Muscle layer of colon (tissue), 2 donors: ENCODE data around the gene ABCC1.

Source experiments
- H3K27ac ChIP-seq: one replicate; pipeline ENCODE4 v1.7.0; 2013; ENCODE audit warnings: low read depth, mild to moderate bottlenecking, low read length, moderate library complexity
- H3K27me3 ChIP-seq, 2 donors: one replicate each; pipeline ENCODE4 v1.7.0; 2013; ENCODE audit warnings: low read length in 2 of 2, mild to moderate bottlenecking in 2 of 2; ENCODE audit not compliant: insufficient read depth in 2 of 2, control insufficient read depth in 1 of 2
- H3K36me3 ChIP-seq: one replicate; pipeline ENCODE4 v1.7.0; 2013; ENCODE audit warnings: mild to moderate bottlenecking, low read length; ENCODE audit not compliant: insufficient read depth
- H3K4me1 ChIP-seq: one replicate; pipeline ENCODE4 v1.7.0; 2013; ENCODE audit warnings: mild to moderate bottlenecking, low read length; ENCODE audit not compliant: insufficient read depth
- H3K4me3 ChIP-seq, 2 donors: one replicate each; pipeline ENCODE4 v1.7.0; 2013; ENCODE audit warnings: low read length in 2 of 2, low read depth in 1 of 2, mild to moderate bottlenecking in 1 of 2, moderate library complexity in 1 of 2
- H3K9ac ChIP-seq: one replicate; pipeline ENCODE4 v1.7.0; 2013; ENCODE audit warnings: low read length
- H3K9me3 ChIP-seq: one replicate; pipeline ENCODE4 v1.7.0; 2013; ENCODE audit warnings: mild to moderate bottlenecking, low read length
- donor health status: abdominal sarcoma.
- donor health status: Adenocarcinoma of cecum.

ABCC1 gene

DNA sequence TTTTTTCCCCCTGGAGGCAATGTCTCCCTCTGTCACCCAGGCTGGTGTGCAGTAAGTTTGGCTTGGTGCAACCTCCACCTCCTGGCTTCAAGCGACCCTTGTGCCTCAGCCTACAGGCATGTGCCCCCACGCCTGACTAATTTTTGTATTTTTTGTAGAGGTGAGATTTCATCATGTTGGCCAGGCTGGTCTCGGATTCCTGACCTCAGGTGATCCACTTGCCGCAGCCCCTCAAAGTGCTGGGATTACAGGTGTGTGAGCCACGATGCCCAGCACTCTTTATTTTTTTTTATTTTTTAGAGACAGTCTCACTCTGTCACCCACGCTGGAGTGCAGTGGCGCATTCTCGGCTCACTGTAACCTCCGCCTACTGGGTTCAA is 160.7 kb downstream of the ABCC1 start:
- Histone ChIP-seq H3K4me1 (peaks cover 12% of the 10 kb centered on the region), H3K27me3 (no peaks in the 10 kb centered on the region), H3K36me3 (peaks cover 56% of the 10 kb centered on the region), H3K4me3 (no peak overlapping the region), H3K9ac (no peak overlapping the region), H3K9me3 (no peaks in the 10 kb centered on the region), H3K27ac (no peak overlapping the region)

DNA sequence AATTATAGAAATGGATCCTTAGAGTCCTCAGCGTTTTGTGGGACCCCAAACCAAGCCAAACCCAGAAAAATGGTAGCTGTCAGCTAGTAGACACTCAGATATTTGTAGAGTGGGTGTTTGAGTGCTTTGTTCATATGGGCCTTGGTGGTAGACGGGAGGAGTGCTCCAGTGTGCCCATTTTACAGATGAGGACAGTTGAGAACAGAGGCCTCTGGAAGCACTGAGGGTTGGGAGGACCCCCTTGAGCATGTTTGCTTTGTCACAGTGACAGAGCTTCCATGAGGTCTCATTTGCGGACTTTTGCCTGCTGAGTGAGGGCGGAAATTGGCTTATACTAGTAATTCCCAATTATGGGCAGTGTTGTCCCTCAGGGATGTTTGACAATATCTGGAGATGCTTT is 162.2 kb downstream of the ABCC1 start:
- no peaks in the 10 kb centered on the region for H3K27me3 ChIP-seq
- H3K27ac ChIP-seq, result no peak overlapping the region
- no peak overlapping the region for H3K9ac ChIP-seq
- H3K4me3 ChIP-seq, result no peak overlapping the region
- no peaks in the 10 kb centered on the region for H3K9me3 ChIP-seq
- peaks cover 56% of the 10 kb centered on the region for H3K36me3 ChIP-seq
- peaks cover 12% of the 10 kb centered on the region for H3K4me1 ChIP-seq

DNA sequence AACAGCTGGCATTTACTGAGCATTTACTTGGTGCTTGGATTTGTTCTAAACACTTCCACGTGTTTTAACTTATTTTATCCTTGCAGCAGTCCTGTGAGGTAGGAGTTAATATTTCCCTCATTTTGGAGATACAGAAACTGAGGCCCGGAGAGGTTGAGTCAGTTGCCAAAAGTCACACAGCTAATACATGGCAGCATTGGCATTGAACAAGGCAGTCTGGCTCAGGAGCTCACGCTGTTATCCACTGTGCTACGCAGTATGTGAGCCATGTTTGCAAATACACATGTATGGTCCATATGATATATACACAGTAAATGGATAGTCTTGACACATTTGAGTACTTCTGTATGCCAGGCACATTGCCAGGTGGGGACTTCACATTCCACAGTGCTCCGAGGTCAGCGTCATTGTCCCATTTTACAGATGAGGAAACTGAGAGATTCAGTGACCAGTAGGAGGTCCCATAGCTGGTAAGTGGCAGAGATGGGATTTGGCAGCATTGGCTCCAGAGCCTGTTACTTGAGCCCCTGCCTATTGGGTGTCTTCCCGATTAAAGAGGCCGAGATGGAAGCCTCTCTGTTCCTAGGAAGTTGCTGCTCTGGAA is 163.1 kb downstream of the ABCC1 start:
- Histone ChIP-seq H3K9ac (no peak overlapping the region), H3K9me3 (no peaks in the 10 kb centered on the region), H3K4me3 (no peak overlapping the region), H3K27me3 (no peaks in the 10 kb centered on the region), H3K27ac (no peak overlapping the region), H3K4me1 (peaks cover 12% of the 10 kb centered on the region), H3K36me3 (peaks cover 63% of the 10 kb centered on the region)

DNA sequence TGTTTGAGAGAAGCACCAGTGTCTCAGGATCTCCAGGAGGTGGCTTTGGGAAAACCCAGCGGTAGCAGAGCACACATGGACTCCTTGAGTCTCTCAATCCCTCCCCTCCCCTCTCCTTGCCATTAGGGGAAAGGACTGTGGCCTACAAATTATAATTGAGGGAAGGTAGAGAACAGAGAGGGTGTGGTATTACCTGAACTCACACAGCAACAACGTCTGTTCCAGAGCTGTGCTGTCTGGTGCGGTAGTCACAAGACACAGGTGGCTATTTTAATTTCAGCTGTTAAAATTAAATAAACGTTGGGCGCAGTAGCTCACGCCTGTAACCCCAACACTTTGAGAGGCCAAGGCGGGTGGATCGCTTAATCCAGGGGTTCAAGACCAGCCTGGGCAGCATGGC is 163.7 kb downstream of the ABCC1 start:
- Histone ChIP-seq H3K4me1 (peaks cover 12% of the 10 kb centered on the region), H3K27me3 (no peaks in the 10 kb centered on the region), H3K9me3 (no peaks in the 10 kb centered on the region), H3K36me3 (peaks cover 68% of the 10 kb centered on the region), H3K27ac (no peak overlapping the region), H3K4me3 (no peak overlapping the region), H3K9ac (no peak overlapping the region)

DNA sequence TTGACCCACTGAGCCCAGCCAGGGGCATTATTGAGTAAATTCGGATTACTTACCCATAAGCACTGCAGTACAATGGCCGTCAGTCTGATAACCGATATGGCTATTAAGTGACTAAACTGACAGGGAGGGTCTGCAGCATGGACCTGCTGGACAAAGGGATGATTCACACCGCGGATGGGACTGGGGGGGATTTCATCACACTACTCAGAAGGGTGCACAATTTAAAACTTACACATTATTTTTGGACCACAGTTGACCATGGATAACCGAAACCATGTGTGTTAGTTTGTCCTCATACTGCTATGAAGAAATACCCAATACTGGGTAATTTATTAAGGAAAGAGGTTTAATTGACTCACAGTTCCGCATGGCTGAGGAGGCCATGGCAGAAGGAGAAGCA is 167.4 kb downstream of the ABCC1 start:
- Histone ChIP-seq H3K27me3 (no peaks in the 10 kb centered on the region), H3K4me3 (no peak overlapping the region), H3K9me3 (no peaks in the 10 kb centered on the region), H3K4me1 (peaks cover 19% of the 10 kb centered on the region), H3K9ac (no peak overlapping the region), H3K27ac (no peak overlapping the region), H3K36me3 (peaks cover 60% of the 10 kb centered on the region)

DNA sequence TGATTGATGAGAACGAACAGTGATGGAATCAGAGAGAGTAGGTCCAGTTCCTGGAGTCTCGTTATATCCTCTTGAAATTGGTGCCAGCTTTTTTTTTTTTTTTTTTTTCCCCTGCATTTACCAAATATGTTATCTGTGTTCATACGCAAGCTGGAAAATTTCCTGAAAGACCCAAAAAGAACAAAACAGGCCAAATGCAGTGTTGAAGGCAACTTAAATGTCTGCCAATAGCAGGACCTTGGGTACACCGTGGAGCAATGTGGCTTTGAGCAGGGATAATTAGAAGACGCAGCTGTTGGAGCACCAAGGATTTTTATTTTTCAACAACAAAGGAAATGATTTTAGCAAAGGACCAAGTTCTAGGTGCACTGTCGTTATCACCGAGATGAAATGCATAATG is 168.9 kb downstream of the ABCC1 start:
- Histone ChIP-seq H3K9ac (no peak overlapping the region), H3K4me1 (peaks cover 19% of the 10 kb centered on the region), H3K27me3 (no peaks in the 10 kb centered on the region), H3K27ac (no peak overlapping the region), H3K4me3 (no peak overlapping the region), H3K9me3 (no peaks in the 10 kb centered on the region), H3K36me3 (peaks cover 56% of the 10 kb centered on the region)

DNA sequence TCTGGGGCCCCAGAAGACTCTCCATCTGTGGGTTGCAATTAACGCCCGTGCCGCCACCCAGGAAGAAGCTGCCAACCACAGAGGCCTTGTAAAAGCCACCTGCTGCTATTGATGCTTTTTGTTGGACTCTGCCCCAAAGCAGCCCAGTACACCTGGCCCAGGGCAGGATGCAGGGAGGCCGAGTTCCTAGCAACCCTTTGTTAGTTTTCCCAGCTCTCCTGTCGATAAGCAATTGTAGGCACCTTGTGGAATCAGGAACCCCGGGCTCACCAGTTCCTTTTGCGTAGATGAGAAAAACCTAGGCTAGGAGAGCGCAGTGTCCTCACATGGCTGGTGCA is 170.6 kb downstream of the ABCC1 start:
- peaks cover 44% of the 10 kb centered on the region for H3K36me3 ChIP-seq

DNA sequence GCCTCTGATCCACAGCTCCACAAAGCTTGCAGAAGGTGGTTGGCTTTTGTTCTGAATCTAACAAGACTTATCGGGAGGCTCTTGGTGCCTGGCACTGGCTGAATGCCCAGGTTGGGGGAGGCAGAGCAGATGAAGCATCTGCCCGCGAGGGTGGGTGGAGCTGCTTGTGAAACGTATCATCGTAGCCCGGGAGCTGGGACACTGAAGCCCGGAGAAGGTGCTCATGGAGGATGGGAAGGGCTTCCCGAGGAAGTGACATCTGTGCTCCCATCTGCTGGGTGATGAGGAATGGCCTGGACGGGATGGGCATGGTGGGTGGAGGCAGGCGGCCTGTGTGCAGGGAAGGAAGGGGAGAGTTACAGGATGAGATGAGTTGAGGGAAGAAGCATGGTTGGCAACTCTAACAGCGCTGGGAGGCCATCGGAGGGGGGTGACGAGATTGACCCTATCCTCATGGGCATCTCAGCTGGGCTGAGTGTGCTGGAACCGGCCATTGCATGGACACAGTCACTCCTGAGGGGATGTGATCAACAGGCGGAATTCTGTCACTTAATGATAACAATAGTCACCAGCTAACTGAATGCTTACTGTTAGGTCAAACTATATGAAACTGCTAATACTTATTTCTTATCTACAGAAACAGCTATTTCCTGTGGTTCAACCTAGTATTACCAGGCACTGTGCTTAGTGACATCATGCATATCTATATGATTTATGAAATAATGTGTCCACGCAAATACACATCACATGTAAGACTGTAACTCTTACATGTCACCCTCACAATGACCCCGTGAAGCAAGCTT is 171.2 kb downstream of the ABCC1 start:
- Histone ChIP-seq H3K27ac (peak overlapping the region; percentile 69), H3K36me3 (peaks cover 44% of the 10 kb centered on the region), H3K27me3 (no peaks in the 10 kb centered on the region), H3K9me3 (no peaks in the 10 kb centered on the region), H3K4me3 (peak overlapping the region in 1 of 2 donors; percentile 42), H3K9ac (peak overlapping the region; percentile 19), H3K4me1 (peaks cover 28% of the 10 kb centered on the region)

More for the DNA sequence above, 170.6 kb downstream of the ABCC1 start:
- H3K27me3 ChIP-seq, result no peaks in the 10 kb centered on the region
- no peaks in the 10 kb centered on the region for H3K9me3 ChIP-seq
- peaks cover 28% of the 10 kb centered on the region for H3K4me1 ChIP-seq
- no peak overlapping the region for H3K9ac ChIP-seq
- peak overlapping the region; percentile 75 for H3K27ac ChIP-seq
- peak overlapping the region in 1 of 2 donors; percentile 42 for H3K4me3 ChIP-seq

DNA sequence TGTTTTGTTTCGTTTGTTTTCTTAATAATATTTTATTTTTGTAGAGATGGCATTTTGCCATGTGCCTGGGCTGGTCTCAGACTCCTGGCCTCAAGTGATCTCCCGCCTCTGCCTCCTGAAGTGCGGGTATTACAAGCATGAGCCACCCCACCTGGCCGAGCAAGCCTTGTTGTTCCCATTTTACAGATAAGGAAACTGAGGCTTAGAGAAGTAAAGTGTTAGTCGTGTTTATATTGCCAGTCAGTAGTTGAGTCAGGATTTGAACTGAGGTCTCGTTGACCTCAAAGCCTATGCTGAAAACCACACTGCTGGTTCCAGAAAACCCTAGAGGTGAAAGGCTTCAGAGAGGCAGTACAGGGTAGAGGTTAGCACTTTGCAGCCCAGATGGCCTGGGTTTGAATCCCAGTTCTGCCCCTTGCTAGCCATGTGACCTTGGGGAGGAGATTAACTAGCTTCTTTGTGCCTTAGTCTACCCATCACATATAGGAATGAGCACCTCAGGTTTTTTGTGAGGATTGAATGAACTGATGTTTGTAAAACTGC is 171.8 kb downstream of the ABCC1 start:
- H3K9ac ChIP-seq, result no peak overlapping the region
- peak overlapping the region; percentile 69 for H3K27ac ChIP-seq
- H3K4me3 ChIP-seq, result no peak overlapping the region
- H3K4me1 ChIP-seq, result peaks cover 28% of the 10 kb centered on the region
- peaks cover 45% of the 10 kb centered on the region for H3K36me3 ChIP-seq
- H3K9me3 ChIP-seq, result no peaks in the 10 kb centered on the region
- H3K27me3 ChIP-seq, result no peaks in the 10 kb centered on the region

DNA sequence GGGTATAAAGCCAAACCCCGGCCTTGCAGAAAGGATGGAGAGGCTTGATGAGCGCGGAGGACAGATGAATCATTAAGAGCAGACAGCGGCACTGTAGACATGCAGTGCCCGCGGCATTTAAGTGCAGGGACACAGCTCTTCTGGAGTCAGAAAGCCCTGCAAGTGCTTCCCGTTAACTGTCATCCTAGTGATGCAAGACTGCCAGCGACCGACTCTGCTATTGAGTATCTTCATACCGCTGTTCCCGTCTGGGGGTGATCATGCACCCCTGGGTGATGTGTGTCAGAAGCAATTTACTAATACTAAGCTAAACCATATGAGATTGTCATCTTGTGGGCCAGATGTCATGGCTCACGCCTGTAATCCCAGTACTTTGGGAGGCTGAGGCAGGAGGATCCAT is 172.8 kb downstream of the ABCC1 start:
- peaks cover 35% of the 10 kb centered on the region for H3K4me1 ChIP-seq
- no peak overlapping the region for H3K4me3 ChIP-seq
- H3K9me3 ChIP-seq, result no peaks in the 10 kb centered on the region
- H3K36me3 ChIP-seq, result peaks cover 48% of the 10 kb centered on the region
- H3K27me3 ChIP-seq, result no peaks in the 10 kb centered on the region
- no peak overlapping the region for H3K9ac ChIP-seq
- H3K27ac ChIP-seq, result no peak overlapping the region

DNA sequence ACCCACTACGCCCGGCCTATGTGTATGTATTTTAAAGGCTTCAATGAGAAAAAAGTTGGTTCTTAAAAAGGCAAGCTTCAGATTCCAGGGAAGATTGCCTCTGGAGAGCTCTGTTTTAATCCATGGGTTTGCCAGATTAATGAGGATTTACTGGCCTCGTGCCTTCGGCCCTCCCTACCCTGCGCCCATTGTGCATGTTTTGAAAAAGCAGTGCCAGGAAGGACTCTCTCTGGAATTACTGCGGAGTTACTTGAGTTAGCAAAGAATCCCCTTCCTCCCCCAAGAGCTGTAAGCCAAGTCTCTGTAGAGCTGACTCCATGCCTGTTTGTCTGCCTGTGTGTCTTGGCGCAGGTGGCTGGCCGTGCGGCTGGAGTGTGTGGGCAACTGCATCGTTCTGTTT is 175.0 kb downstream of the ABCC1 start:
- Histone ChIP-seq H3K36me3 (peaks cover 39% of the 10 kb centered on the region), H3K27me3 (no peaks in the 10 kb centered on the region), H3K27ac (peak overlapping the region; percentile 41)

More for the DNA sequence above, 175.0 kb downstream of the ABCC1 start:
- H3K9ac ChIP-seq, result peak overlapping the region; percentile 6
- H3K4me1 ChIP-seq, result peaks cover 35% of the 10 kb centered on the region
- H3K4me3 ChIP-seq, result peak overlapping the region in 1 of 2 donors; percentile 22
- no peaks in the 10 kb centered on the region for H3K9me3 ChIP-seq
